ENCODE measurements around the gene RXRA.

The RXRA gene

GRCh38 chr9:134341306-134341705 lies 15.1 kb downstream of the RXRA start:
- H3K27ac ChIP-seq = peak overlapping the region; percentile 98
- peaks cover 87 to 96% of the 10 kb centered on the region in 2 experiments for H3K4me1 ChIP-seq (ENCODE audit: control insufficient read depth in 1 of 2, insufficient read depth in 1 of 2, low read depth in 1 of 2, low read length in 1 of 2)
- H3K4me3 ChIP-seq (ENCODE audit: low read depth in 1 of 2, low read length in 1 of 2) = peak overlapping the region; percentile 40 to 60

DNA sequence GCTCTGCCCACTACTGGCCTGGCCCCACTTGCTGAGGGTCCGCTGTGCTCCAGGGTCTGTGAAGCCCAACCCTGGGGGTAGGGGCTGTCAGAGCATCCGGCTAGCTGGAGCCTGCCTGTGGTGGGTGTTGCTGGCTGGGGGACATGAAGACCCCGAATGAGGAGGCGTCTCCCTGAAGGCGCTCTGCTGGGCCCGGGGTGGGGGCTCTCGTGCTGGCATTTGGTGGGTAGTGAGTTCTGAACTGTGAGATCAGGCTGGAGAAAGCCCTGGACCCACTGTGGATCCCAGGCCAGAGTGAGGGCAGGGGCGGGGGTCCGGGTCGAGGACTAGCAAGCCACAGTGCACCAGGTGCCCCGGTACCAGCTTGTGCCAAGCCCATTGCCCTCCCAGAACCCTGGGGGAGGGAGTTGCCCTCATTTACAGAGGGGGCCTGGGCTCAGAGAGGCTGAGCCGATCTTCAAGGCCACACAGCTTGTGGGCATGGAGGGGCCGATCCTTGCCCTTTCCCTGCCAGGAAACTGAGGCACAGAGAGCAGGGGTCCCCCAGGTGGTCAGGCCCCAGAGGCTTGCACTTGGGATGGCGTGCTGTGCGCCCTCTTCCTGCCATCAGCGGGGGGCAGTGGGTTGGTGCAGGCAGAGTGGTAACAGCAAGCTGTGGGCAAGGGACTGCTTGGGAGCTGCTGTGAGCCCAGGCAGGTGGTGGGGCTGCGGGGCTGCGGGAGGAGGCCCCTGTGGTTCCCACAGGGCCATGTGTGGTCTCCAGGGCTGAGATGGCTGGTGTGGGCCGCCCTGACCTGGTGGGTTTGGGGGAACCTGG lies 15.9 kb downstream of the RXRA start:
- peaks cover 95 to 98% of the 10 kb centered on the region in 2 experiments for H3K4me1 ChIP-seq (ENCODE audit: control insufficient read depth in 1 of 2, insufficient read depth in 1 of 2, low read depth in 1 of 2, low read length in 1 of 2)
- peak overlapping the region; percentile 98 for H3K27ac ChIP-seq
- H3K27me3 ChIP-seq = no peaks in the 10 kb centered on the region

More at GRCh38 chr9:134341306-134341705, 15.1 kb downstream of the RXRA start:
- TF ChIP-seq, protein P1, sequence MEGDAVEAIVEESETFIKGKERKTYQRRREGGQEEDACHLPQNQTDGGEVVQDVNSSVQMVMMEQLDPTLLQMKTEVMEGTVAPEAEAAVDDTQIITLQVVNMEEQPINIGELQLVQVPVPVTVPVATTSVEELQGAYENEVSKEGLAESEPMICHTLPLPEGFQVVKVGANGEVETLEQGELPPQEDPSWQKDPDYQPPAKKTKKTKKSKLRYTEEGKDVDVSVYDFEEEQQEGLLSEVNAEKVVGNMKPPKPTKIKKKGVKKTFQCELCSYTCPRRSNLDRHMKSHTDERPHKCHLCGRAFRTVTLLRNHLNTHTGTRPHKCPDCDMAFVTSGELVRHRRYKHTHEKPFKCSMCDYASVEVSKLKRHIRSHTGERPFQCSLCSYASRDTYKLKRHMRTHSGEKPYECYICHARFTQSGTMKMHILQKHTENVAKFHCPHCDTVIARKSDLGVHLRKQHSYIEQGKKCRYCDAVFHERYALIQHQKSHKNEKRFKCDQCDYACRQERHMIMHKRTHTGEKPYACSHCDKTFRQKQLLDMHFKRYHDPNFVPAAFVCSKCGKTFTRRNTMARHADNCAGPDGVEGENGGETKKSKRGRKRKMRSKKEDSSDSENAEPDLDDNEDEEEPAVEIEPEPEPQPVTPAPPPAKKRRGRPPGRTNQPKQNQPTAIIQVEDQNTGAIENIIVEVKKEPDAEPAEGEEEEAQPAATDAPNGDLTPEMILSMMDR (IDR thresholded peaks at IDR 0.05) = peak; percentile 19
- Histone ChIP-seq H3K9me3 (no peaks in the 10 kb centered on the region), H3K27me3 (no peaks in the 10 kb centered on the region), H3K36me3 (peaks cover 4% of the 10 kb centered on the region)

DNA sequence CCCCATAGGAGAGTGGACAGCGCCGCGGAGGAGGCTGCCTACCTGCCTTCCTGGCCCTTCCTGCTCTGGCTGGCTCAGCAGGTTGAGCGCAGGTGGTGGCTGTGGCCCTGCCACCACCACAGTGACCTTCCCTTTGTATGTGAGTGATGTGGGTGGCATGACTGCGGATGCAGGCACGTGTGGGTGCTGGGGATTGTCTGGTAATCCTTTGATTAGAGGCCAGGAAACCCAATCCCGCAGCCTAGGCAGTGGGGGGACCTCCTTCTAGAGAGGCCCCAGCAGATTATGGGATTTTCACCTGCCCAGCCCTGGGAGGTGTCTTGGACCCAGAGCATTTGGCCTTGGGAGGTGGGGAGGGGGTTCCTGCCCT lies 16.5 kb downstream of the RXRA start:
- Histone ChIP-seq H3K27me3 (no peaks in the 10 kb centered on the region), H3K4me3 (ENCODE audit: low read depth in 1 of 2, low read length in 1 of 2) (peak overlapping the region; percentile 58 to 60), H3K36me3 (no peaks in the 10 kb centered on the region), H3K9me3 (no peaks in the 10 kb centered on the region), H3K4me1 (ENCODE audit: control insufficient read depth in 1 of 2, insufficient read depth in 1 of 2, low read depth in 1 of 2, low read length in 1 of 2) (peaks cover 96 to 100% of the 10 kb centered on the region in 2 experiments), H3K27ac (peak overlapping the region; percentile 98)
- TF ChIP-seq, protein P1 (IDR thresholded peaks at IDR 0.05) = no peak

More for the DNA sequence above, 15.9 kb downstream of the RXRA start:
- Histone ChIP-seq H3K36me3 (no peaks in the 10 kb centered on the region), H3K4me3 (ENCODE audit: low read depth in 1 of 2, low read length in 1 of 2) (peak overlapping the region; percentile 40 to 60), H3K9me3 (no peaks in the 10 kb centered on the region)
- TF ChIP-seq, protein P1 (IDR thresholded peaks at IDR 0.05) = no peak

- Histone ChIP-seq H3K4me3 (ENCODE audit: low read depth in 1 of 2, low read length in 1 of 2) (peak overlapping the region; percentile 58 to 60), H3K4me1 (ENCODE audit: control insufficient read depth in 1 of 2, insufficient read depth in 1 of 2, low read depth in 1 of 2, low read length in 1 of 2) (peaks cover 87 to 98% of the 10 kb centered on the region in 2 experiments), H3K27ac (peak overlapping the region; percentile 98), H3K9me3 (no peaks in the 10 kb centered on the region), H3K36me3 (peaks cover 4% of the 10 kb centered on the region), H3K27me3 (no peaks in the 10 kb centered on the region)
- TF ChIP-seq, protein P1 (IDR thresholded peaks at IDR 0.05) = no peak
Measured at GRCh38 chr9:134343637-134344036, 17.4 kb downstream of the RXRA start.

- Histone ChIP-seq H3K4me3 (ENCODE audit: low read depth in 1 of 2, low read length in 1 of 2) (peak overlapping the region; percentile 58 to 60), H3K4me1 (ENCODE audit: control insufficient read depth in 1 of 2, insufficient read depth in 1 of 2, low read depth in 1 of 2, low read length in 1 of 2) (peaks cover 81 to 92% of the 10 kb centered on the region in 2 experiments), H3K36me3 (peaks cover 10% of the 10 kb centered on the region), H3K27me3 (no peaks in the 10 kb centered on the region), H3K27ac (peak overlapping the region; percentile 98), H3K9me3 (no peaks in the 10 kb centered on the region)
- TF ChIP-seq, protein P1 (IDR thresholded peaks at IDR 0.05) = no peak
Measured at GRCh38 chr9:134344068-134344799, 18.0 kb downstream of the RXRA start.
